Measurements from ENCODE around the gene TEX26. TPM values are rescaled to one million over a fixed set of nuclear protein-coding genes. Genes with fewer than 3 reads are reported as not detected.

Gene TEX26
- total and polyA plus RNA-seq, 2 of the 4 experiments (the other 2 are of a cell fraction), result not detected

- WGBS, 2 experiments (ENCODE audit: extremely low coverage in 2 of 2, insufficient read length in 1 of 2), result no CpG with 5 or more reads among the region's 1 CpG
- no peak overlapping the region for H3K18ac ChIP-seq (ENCODE audit: low read depth, low read length)
- no peaks in the 10 kb centered on the region; the same call in 1 of the 2 replicates for H3K9me3 ChIP-seq (ENCODE audit: control insufficient read depth, insufficient read depth, low read length)
- no peaks in the 10 kb centered on the region for H4K20me1 ChIP-seq (ENCODE audit: insufficient read depth, low read length)
- no peak overlapping the region for H3K23ac ChIP-seq (ENCODE audit: low read depth, low read length)
- H3K9me1 ChIP-seq (ENCODE audit: insufficient read depth, low read length), result no peaks in the 10 kb centered on the region
- no peak overlapping the region for H2BK5ac ChIP-seq (ENCODE audit: low read depth, low read length, poor library complexity, severe bottlenecking)
- no peak for ATAC-seq (ENCODE audit: low read depth)
- CTCF ChIA-PET, result no interaction called here
- POLR2A ChIA-PET (ENCODE audit: unreplicated experiment), result no interaction called here
- H2AK5ac ChIP-seq (ENCODE audit: low read depth, low read length), result no peak overlapping the region
- peaks cover 15% of the 10 kb centered on the region for H3K27me3 ChIP-seq (ENCODE audit: control insufficient read depth, insufficient read depth, low read length)
- dilution Hi-C loops (cut with HindIII; ENCODE audit: low sequenced_read_pairs, unreplicated experiment) (no loop called here), in situ Hi-C loops (cut with MboI; ENCODE audit: low sequenced_read_pairs) (no loop called here), intact Hi-C loops (cut with micrococcal nuclease) (loop anchor here (5.0 kb wide), 1 partner anchor 42 kb away; no protein-coding TSS in a partner anchor)
- H4K8ac ChIP-seq (ENCODE audit: low read depth in 2 of 2, low read length in 2 of 2), result no peak overlapping the region
- peaks cover 2% of the 10 kb centered on the region; the same call in 1 of the 2 replicates for H3K4me1 ChIP-seq (ENCODE audit: control insufficient read depth, insufficient read depth, low read length)
- no peak for DNase-seq
- no peaks in the 10 kb centered on the region for H3K36me3 ChIP-seq (ENCODE audit: control insufficient read depth, insufficient read depth, low read length)
- no peak overlapping the region for H3K4me3 ChIP-seq (ENCODE audit: insufficient read depth, low read depth, low read length)
- TF ChIP-seq USF2 (IDR thresholded peaks at IDR 0.05; ENCODE audit: low read depth, low read length) (no peak), ELK1 (IDR thresholded peaks at IDR 0.05; ENCODE audit: borderline replicate concordance, low read depth, low read length) (no peak), MAZ (IDR thresholded peaks at IDR 0.05; ENCODE audit: borderline replicate concordance, low read depth, low read length) (no peak), POLR2A (IDR thresholded peaks at IDR 0.05; ENCODE audit: low read depth, low read length) (no peak), RCOR1 (IDR thresholded peaks at IDR 0.05; ENCODE audit: insufficient replicate concordance, low read length) (no peak), MAFK (IDR thresholded peaks at IDR 0.05; ENCODE audit: low read depth, low read length) (no peak), RAD21 (IDR thresholded peaks at IDR 0.05; ENCODE audit: low read length) (no peak), MXI1 (IDR thresholded peaks at IDR 0.05; ENCODE audit: borderline replicate concordance, low read depth, low read length) (no peak), CEBPB (IDR thresholded peaks at IDR 0.05; ENCODE audit: low read depth, low read length) (no peak), BHLHE40 (IDR thresholded peaks at IDR 0.05; ENCODE audit: low read depth, low read length) (no peak), SMC3 (IDR thresholded peaks at IDR 0.05; ENCODE audit: low read depth, low read length) (no peak), RFX5 (IDR thresholded peaks at IDR 0.05; ENCODE audit: low read depth, low read length) (no peak), NFE2L2 (IDR thresholded peaks at IDR 0.05; ENCODE audit: low read depth, low read length) (no peak), CTCF (conservative IDR thresholded peaks at IDR 0.05; ENCODE audit: low read depth, low read length) (no peak), CHD1 (IDR thresholded peaks at IDR 0.05; ENCODE audit: low read depth, low read length) (no peak), FOS (IDR thresholded peaks at IDR 0.05; ENCODE audit: low read depth, low read length) (no peak)
- no peak overlapping the region for H3K4ac ChIP-seq (ENCODE audit: low read depth, low read length)
- no peak overlapping the region for H4K5ac ChIP-seq (ENCODE audit: low read depth, low read length)
- H2BK20ac ChIP-seq (ENCODE audit: low read depth, low read length), result no peak overlapping the region
- H3K56ac ChIP-seq (ENCODE audit: extremely low read depth, insufficient read depth, low read length), result no peak overlapping the region
- no peak overlapping the region for H4K91ac ChIP-seq (ENCODE audit: insufficient read depth, low read depth, low read length)
- H3K27ac ChIP-seq (ENCODE audit: insufficient read depth, low read length), result no peak overlapping the region
- no TSS peak for BruUV-seq (replicated peaks)
- H2BK120ac ChIP-seq (ENCODE audit: low read depth, low read length), result no peak overlapping the region
- H3K14ac ChIP-seq (replicated peaks; ENCODE audit: low read depth, low read length), result no peak overlapping the region
- no peak overlapping the region for H3K9ac ChIP-seq (ENCODE audit: low read depth, low read length)
- no peak overlapping the region for H2BK15ac ChIP-seq (ENCODE audit: low read depth, low read length)
- no peaks in the 10 kb centered on the region for H3K79me1 ChIP-seq (ENCODE audit: low read depth in 1 of 2, low read length in 2 of 2)
- H2AK9ac ChIP-seq (replicated peaks; ENCODE audit: low read depth, low read length, poor library complexity), result no peak overlapping the region
- H3K4me2 ChIP-seq (ENCODE audit: low read depth, low read length), result no peak overlapping the region
- no peak overlapping the region for H2AFZ ChIP-seq (replicated peaks; ENCODE audit: low read length, poor library complexity)
Measured at GRCh38 chr13:30959678-30960077, 27.2 kb downstream of the TEX26 start.

Data from IMR-90 (cell line).